ENCODE data around the gene ALDOB. TPM values are rescaled to one million over a fixed set of nuclear protein-coding genes. Genes with fewer than 3 reads are reported as not detected.

The ALDOB gene
- total RNA-seq, 1 donor, result not detected

Small RNAs within 50 kb of the gene (small RNA-seq; reads per million reads assigned to genes)
- gene AL353621.2, result not detected

Other genes with a start within 250 kb of the ALDOB start
- gene BAAT, start 50.8 kb downstream of the ALDOB start, total RNA-seq, result under 0.01 TPM in 1 of 2 replicates, not detected in the other
- 10.3 and 12.3 TPM in 2 replicates for gene MRPL50, start 37.2 kb downstream of the ALDOB start, total RNA-seq
- gene ZNF189, start 36.9 kb downstream of the ALDOB start, total RNA-seq, result 17.7 and 19.2 TPM in 2 replicates
- gene RNF20, start 98.1 kb upstream of the ALDOB start, total RNA-seq, result 26.2 and 29.0 TPM in 2 replicates
- gene PPP3R2, start 159.2 kb upstream of the ALDOB start, total RNA-seq, result not detected in 2 replicates

Data from osteoblast (primary cell).